GM18873 (cell line): ENCODE results near the gene GAP43.
"Not testable (repeated sequence)": the region's sequence is repeated elsewhere in the genome, so short reads cannot be mapped to it uniquely, and the experiment has no call there.

Source experiments
- ATAC-seq: cut with Tn5 transposase; IDR thresholded peaks from one replicate; pipeline ENCODE4 v1.9.1; 2021; ENCODE audit warnings: mild to moderate bottlenecking, moderate library complexity, moderate number of reproducible peaks; ENCODE audit not compliant: unreplicated experiment, low FRiP score

GAP43 gene

DNA sequence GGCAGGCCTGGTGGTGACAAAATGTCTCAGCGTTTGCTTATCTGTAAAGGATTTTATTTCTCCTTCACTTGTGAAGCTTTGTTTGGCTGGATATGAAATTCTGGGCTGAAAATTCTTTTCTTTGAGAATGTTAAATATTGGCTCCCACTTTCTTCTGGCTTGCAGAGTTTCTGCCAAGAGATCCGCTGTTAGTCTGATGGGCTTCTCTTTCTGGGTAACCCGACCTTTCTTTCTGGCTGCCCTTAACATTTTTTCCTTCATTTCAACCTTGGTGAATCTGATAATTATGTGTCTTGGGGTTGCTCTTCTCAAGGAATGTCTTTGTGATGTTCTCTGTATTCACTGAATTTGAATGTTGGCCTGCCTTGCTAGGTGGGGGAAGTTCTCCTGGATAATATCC is 113.0 kb downstream of the GAP43 start:
- ATAC-seq = not testable (repeated sequence)

DNA sequence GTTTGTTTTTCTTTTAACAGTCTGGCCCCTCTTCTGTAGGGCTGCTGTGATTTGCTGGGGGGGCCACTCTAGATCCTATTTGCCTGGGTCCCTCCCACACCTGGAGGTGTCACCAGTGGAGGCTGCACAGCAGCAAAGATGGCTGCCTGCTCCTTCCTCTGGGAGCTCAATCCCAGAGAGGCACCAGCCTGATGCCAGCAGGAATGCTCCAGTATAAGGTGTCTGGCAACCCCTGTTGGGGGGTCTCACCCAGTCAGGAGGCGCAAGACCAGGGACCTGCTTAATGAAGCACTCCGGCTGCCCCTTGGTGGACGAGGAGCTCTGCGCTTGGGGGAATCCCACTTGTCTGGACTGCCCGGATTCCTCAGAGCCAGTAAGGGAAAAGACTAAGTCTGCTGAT is 118.3 kb downstream of the GAP43 start:
- no peak for ATAC-seq

- not testable (repeated sequence) for ATAC-seq
Observed at GRCh38 chr3:115744516-115744915, 121.2 kb downstream of the GAP43 start.

- ATAC-seq = not testable (repeated sequence)
Observed at GRCh38 chr3:115752978-115753377, 129.7 kb downstream of the GAP43 start.

GRCh38 chr3:115758076-115758763 is 134.9 kb downstream of the GAP43 start:
- ATAC-seq = no peak

GRCh38 chr3:115760716-115761115 is 137.4 kb downstream of the GAP43 start:
- no peak for ATAC-seq

DNA sequence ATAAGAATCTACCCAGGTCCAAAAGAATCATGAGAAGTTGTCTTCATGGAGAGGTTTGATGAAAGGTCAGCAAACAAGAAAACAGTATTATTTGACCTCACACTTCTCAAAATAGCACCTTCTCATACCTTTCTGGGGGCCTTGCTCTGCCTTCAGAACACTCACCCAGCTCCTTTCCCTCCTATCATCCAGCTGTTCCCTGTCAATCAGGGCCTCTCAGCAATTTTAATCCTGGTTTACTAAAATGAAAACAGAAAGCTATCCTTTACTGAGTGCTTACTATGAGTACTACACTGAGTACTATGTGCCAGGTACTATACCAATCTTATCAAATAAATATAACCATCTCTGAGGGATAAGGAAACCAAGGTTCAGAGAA is 138.6 kb downstream of the GAP43 start:
- no peak for ATAC-seq

DNA sequence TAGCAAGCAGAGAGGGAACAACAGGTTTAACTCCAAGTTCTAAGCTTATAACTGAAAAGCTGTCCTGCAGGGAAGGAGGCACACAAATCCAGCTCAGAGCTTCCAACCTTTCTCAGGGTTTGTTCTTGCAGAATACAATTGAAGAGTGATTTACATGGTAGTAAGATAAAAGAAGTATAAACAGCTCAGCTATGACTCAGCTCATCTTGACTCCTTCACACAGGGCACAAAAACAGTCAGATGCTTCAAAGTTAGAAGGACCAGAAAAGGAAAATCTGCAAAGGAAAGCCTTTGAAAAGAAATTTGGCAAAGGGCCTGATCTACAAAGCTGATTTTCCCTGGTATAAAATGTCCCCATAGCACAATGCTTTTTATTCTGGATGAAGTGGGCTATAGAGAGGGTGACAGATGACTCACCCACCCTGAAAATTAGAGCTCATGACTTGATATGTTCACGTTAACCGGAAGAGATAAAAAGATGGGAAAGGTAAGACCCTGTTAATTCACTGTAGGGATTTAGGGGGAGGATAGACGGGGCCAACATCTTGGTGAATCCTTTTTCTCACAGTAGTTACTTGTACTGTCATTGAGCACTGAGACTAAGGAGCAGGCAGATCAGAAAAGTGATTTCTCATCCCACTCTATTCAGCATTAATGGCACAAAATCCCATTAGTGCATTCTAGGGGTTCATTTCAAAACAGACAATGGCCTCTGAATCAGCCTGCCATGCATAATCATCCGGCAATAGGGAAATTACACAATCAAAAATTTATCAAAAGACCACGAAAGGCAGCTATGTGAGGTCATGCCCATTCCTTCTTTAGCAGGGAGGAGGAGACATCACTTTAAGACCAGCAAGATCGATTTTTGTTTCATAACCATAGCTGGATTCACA is 143.5 kb downstream of the GAP43 start:
- ATAC-seq = no peak

DNA sequence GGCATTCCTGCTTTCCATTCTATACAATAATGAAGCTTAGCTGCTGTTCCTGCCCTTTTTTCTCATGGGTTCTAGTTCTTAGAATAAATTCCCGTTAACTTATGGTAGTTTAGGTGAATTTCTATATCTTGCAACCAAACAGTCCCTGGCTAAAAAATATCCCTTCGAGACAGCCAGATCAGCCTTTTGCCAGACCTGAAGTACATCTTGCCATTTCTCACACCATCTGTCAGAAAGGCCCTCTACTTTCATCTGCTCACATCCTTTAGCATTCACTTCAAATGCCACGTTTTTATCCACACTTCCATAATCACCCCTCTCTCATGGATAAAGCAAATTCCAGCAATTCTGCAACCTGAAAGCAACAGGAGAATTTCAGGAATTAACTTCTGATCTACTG is 145.4 kb downstream of the GAP43 start:
- ATAC-seq = no peak
